ENCODE results near the gene ELAVL2.

ELAVL2 gene

DNA sequence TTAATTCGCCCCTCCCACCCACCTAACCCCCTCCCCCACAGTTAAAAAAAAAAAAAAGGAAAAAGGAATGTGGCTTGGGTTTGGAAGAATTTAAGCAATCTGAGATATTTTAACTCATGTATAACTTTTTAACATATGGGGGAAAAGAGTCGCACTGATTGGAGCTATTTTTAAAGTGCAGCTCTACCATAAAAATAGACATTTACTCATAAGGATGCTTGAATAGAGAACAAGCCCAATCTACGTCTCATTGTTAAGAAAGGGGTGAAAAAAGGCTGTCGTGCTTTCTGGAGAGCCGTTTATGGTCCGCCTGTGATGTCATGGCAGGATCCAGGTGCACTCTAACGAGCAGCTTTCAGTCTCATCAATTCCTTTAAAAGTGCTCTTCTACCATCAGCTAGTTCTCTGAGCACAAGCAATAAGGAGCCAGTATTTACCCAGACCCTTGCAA lies 142.4 kb downstream of the ELAVL2 start:
- no peak for DNase-seq (ENCODE audit: low read depth)
- TF ChIP-seq, protein P1, sequence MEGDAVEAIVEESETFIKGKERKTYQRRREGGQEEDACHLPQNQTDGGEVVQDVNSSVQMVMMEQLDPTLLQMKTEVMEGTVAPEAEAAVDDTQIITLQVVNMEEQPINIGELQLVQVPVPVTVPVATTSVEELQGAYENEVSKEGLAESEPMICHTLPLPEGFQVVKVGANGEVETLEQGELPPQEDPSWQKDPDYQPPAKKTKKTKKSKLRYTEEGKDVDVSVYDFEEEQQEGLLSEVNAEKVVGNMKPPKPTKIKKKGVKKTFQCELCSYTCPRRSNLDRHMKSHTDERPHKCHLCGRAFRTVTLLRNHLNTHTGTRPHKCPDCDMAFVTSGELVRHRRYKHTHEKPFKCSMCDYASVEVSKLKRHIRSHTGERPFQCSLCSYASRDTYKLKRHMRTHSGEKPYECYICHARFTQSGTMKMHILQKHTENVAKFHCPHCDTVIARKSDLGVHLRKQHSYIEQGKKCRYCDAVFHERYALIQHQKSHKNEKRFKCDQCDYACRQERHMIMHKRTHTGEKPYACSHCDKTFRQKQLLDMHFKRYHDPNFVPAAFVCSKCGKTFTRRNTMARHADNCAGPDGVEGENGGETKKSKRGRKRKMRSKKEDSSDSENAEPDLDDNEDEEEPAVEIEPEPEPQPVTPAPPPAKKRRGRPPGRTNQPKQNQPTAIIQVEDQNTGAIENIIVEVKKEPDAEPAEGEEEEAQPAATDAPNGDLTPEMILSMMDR (IDR thresholded peaks at IDR 0.05; ENCODE audit: insufficient read depth, low read depth, low read length, missing control alignments) = no peak

DNA sequence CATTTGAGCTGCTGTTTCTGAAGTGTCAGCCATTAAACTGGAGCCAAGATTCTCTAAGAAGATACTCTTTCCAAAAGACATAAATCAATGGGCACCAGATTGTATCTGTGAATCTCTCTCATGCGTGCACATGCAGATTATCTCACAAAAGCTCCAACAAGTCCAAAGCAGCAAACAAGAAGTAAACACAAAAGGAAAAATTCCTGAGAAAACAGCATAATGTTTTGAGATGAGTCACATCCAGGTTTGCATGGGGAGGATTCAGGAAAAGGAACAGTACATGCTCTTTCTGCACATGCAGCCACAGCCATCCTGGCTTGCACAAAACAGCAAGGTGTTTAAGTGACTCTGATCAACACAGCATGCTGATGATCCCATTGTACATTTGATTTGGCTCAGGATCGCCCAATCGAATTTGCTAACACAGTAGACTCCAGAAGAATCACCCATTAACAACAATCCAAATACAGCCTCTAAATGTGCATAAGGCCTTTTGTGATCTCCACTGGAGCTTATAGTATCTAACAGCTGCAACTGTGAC lies 143.1 kb downstream of the ELAVL2 start:
- no peak for DNase-seq (ENCODE audit: low read depth)
- TF ChIP-seq, protein P1 (IDR thresholded peaks at IDR 0.05; ENCODE audit: insufficient read depth, low read depth, low read length, missing control alignments) = no peak

More for the DNA sequence above, 142.4 kb downstream of the ELAVL2 start:
- H3K4me3 ChIP-seq (ENCODE audit: low read depth, low read length) = no peak overlapping the region

DNA sequence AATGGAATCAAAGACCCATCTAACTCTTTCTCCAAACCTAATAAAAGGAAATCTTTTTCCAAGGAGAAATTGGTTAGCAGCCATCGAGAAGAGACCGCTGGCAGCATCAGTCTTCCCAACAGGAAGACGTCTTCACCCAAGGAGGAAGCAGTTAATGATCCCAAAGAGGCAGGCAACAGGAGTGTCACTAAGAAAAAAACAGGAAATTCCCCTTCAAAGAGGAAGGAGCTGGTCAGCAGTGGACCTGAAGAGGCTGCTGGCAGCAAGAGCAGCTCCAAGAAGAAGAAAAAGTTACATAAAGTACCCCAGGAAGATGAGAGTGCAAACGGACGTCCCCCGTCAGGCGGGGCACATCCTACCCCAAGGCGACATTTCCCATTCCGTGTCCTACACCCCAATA lies 143.7 kb downstream of the ELAVL2 start:
- no peak for DNase-seq (ENCODE audit: low read depth)
- H3K4me3 ChIP-seq (ENCODE audit: low read depth, low read length) = no peak overlapping the region
- TF ChIP-seq, protein P1 (IDR thresholded peaks at IDR 0.05; ENCODE audit: insufficient read depth, low read depth, low read length, missing control alignments) = no peak

More for the DNA sequence above, 143.1 kb downstream of the ELAVL2 start:
- H3K4me3 ChIP-seq (ENCODE audit: low read depth, low read length) = no peak overlapping the region

DNA sequence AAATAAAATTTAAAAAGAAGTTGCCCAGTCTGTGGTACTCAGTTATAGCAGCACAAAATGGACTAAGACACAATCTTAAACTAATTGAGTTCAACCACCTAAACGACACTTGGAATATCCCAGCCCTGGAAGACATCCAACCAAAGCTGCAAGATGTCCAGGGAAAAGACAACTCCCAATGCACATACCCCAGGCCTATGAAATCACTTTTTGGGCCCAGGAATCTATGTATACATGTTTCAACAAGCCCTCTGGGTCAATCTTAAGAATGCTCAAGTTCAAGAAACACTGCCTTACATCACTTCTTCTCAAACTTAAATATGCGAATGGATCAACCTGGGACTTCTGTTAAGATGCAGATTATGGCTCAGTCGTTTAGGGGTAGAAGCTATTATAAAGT lies 148.6 kb downstream of the ELAVL2 start:
- DNase-seq (ENCODE audit: low read depth) = no peak
- TF ChIP-seq, protein P1 (IDR thresholded peaks at IDR 0.05; ENCODE audit: insufficient read depth, low read depth, low read length, missing control alignments) = no peak
- H3K4me3 ChIP-seq (ENCODE audit: low read depth, low read length) = no peak overlapping the region

DNA sequence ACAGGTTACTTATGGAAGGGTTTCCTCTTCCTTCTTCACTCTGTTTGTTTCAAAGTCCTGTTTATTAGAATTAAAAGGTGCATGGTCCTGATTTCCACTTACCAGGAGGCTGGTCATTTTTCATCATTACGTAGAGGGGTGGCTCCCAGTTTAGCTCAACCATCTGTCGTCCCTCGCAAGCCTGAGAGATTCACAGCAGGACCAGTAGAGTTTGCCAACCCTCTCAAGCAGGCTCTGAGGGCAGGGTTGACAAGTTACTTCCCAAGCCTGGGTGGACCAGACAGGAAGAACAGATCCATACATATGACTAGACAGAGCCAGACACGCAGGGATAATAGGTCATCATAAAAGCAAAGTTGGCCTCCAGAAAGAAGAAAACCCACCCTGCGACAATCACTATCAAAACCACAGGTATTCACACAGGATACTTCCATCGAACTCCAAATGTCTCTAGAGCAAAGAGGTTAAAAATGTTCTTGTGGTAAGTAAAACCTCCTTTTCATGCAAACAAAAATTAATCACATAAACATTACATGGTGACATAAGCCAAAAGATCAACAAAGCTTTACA lies 151.9 kb downstream of the ELAVL2 start:
- no peak for DNase-seq (ENCODE audit: low read depth)
- no peak overlapping the region for H3K4me3 ChIP-seq (ENCODE audit: low read depth, low read length)
- TF ChIP-seq, protein P1 (IDR thresholded peaks at IDR 0.05; ENCODE audit: insufficient read depth, low read depth, low read length, missing control alignments) = no peak

DNA sequence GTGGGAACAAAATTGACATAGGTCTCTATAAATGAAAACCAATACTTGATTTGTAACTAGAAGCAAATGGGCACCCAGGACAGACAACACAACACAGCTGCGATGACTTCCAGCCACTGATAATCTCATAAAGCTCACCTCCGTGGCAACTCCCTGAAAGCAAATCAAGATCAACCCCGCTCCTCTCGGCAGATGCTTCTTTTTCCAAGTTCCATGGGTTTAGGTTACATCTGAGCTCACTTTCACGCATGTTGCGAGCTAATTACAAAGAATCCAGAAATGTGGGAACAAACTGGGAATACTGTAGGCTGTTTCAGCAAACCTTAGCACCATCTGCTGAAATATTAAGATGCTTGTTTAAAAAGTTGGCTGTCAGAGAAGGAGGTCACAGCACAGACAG lies 153.9 kb downstream of the ELAVL2 start:
- no peak overlapping the region for H3K4me3 ChIP-seq (ENCODE audit: low read depth, low read length)
- TF ChIP-seq, protein P1 (IDR thresholded peaks at IDR 0.05; ENCODE audit: insufficient read depth, low read depth, low read length, missing control alignments) = no peak
- no peak for DNase-seq (ENCODE audit: low read depth)

DNA sequence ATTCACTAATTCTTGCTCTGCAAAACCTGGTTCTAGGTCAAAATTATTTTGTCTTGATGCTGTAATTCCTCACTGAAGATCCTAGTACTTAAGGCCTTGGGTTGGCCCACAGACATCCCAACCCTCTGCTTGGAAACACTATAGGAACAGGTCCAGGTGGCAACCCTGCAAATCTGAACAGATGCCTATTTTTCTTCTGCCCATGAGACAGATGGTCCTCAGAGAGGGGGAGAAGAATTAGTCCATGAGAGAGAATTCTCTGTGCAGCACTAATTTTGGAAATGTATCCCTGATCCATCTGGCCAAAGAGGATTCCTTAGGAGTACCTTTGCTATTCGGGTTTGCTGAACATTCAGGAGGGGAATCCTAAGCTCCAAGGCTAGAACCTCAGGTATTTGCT lies 156.3 kb downstream of the ELAVL2 start:
- no peak overlapping the region for H3K4me3 ChIP-seq (ENCODE audit: low read depth, low read length)
- TF ChIP-seq, protein P1 (IDR thresholded peaks at IDR 0.05; ENCODE audit: insufficient read depth, low read depth, low read length, missing control alignments) = no peak

More for the DNA sequence above, 156.3 kb downstream of the ELAVL2 start:
- DNase-seq (ENCODE audit: low read depth) = no peak

All from GM12865 (cell line).